Bronchial epithelial cell (primary cell): ENCODE data around the gene OSTC. TPM values are rescaled to one million over a fixed set of nuclear protein-coding genes. Genes with fewer than 3 reads are reported as not detected.

Source experiments
- DNase-seq: peaks from one replicate; pipeline ENCODE4 v3.0.0-alpha.2; 2010; ENCODE audit warnings: low read depth
- FAIRE-seq: peaks from 2 replicates; lab custom pipeline; 2011; peaks lifted over from hg19 to GRCh38; lab: Jason Lieb, UNC
- H3K27me3 ChIP-seq: 2 replicates; pipeline ENCODE4 v1.5.1; 2011; ENCODE audit warnings: low read length; ENCODE audit not compliant: control insufficient read depth, insufficient read depth
- H3K36me3 ChIP-seq: 2 replicates; pipeline ENCODE4 v1.5.1; 2011; ENCODE audit warnings: low read length; ENCODE audit not compliant: control insufficient read depth, insufficient read depth
- H3K4me3 ChIP-seq: 2 replicates; pipeline ENCODE4 v1.5.1; 2011; ENCODE audit warnings: mild to moderate bottlenecking, low read depth, low read length, control low read depth
- total RNA-seq: library from RNA; depleted of rRNA; stranded (reverse); fragments of >200 nt; gene quantifications from 2 replicates; pipeline ENCODE4 v1.2.1, GENCODE V29; 2014
- TF ChIP-seq, protein P1 (sequence below): IDR thresholded peaks from 2 replicates; pipeline ENCODE4 v1.5.1; 2011; ENCODE audit warnings: mild to moderate bottlenecking, moderate library complexity, low read length, control low read depth, inconsistent platforms; ENCODE audit not compliant: insufficient read depth, severe bottlenecking

OSTC gene
- total RNA-seq, 1 donor from 2014 or later, result 261 TPM

DNA sequence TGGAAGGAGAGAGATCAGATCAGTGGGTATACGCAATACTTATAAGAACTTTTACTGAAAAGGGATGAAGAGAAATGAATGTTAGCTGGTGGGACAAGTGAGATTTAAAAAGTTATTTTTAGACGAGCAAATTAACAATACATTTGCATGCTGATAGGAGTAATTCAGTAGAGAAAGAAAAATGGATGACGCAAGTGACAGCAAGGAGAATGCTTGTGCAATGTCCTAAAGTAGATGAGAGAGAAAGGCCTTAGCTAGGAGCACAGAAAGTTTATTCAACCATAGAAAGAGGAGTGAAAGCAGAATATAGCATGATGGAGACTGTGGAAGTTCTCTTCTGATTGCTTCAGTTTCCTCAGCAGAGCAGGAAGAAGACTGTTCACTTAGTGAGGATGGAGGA lies 45.8 kb downstream of the OSTC start:
- TF ChIP-seq, protein P1, sequence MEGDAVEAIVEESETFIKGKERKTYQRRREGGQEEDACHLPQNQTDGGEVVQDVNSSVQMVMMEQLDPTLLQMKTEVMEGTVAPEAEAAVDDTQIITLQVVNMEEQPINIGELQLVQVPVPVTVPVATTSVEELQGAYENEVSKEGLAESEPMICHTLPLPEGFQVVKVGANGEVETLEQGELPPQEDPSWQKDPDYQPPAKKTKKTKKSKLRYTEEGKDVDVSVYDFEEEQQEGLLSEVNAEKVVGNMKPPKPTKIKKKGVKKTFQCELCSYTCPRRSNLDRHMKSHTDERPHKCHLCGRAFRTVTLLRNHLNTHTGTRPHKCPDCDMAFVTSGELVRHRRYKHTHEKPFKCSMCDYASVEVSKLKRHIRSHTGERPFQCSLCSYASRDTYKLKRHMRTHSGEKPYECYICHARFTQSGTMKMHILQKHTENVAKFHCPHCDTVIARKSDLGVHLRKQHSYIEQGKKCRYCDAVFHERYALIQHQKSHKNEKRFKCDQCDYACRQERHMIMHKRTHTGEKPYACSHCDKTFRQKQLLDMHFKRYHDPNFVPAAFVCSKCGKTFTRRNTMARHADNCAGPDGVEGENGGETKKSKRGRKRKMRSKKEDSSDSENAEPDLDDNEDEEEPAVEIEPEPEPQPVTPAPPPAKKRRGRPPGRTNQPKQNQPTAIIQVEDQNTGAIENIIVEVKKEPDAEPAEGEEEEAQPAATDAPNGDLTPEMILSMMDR, result no peak
- Histone ChIP-seq H3K4me3 (no peak overlapping the region), H3K36me3 (no peaks in the 10 kb centered on the region), H3K27me3 (no peaks in the 10 kb centered on the region)
- no peak for FAIRE-seq
- DNase-seq, result no peak

DNA sequence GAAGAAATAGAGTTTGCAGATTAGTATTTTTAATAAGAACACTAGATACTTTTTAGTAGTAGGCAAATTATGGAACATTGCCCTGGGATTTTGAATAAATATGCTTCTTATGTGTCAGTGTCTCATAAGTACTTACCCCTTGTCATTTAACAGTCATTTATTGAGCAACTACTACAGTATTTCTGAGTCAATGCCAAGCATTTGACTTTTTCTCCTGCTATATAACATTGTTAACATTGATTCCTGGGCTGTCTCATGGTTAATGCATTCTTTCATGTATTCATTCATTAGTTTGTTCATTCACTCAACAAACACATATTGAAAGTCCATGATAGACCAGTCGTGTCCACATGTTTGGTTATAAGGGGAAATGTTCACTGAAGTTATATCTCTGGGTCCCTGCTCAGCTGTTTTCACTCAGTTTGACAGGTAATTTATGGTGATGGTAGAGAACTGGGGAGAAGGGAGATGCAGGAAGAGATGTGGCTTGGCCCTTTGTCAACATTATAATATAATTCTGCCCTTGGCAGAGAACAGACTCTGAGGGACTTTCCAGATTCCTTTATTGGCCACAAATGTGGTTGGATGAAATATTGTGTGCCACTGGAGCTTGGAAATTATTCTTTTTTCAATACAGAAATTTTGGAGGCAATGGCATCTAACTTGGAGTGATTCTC lies 49.8 kb downstream of the OSTC start:
- DNase-seq (no peak), FAIRE-seq (no peak)

DNA sequence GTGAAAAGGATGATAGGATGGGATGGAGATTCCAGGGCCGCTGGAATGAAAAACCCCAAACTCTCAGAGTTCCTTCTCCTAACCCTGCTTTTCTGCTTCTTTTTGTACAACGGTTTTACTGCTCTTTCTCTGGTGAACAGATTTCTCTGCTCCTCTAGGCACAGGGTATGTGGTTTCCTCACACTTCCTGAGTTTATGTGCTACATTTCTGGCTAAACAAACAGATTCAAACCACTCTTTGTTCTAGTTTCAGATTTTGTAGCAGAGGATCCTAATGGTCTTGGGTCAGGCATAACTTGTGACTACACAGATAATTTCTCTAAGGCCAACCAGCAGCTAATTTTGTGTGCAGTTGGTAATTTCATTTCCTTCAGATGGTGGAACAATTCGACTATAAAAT lies 52.6 kb downstream of the OSTC start:
- Histone ChIP-seq H3K4me3 (no peak overlapping the region), H3K27me3 (no peaks in the 10 kb centered on the region), H3K36me3 (no peaks in the 10 kb centered on the region)
- no peak for DNase-seq
- no peak for FAIRE-seq
- TF ChIP-seq, protein P1, result no peak

More for the DNA sequence above, 49.8 kb downstream of the OSTC start:
- H3K27me3 ChIP-seq, result no peaks in the 10 kb centered on the region
- no peak overlapping the region for H3K4me3 ChIP-seq
- TF ChIP-seq, protein P1, result no peak
- no peaks in the 10 kb centered on the region for H3K36me3 ChIP-seq

DNA sequence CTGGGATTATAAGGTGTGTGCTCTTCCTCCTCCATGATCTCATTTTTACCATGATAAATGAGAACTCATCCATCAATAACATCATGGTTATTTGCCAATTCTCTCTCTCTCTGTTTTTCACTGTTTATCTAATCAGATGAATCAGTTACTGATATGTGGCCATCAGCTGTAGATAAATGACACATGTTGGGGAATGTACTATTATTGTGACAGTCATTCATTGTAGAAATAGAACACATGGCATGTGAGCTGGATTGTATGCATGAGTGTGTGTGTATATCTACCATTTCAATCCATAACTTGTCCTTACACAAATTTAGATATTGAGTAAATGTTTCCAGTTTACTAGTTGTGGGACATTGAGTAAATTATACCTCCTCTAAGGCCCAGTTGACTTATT lies 53.0 kb downstream of the OSTC start:
- DNase-seq, result no peak
- TF ChIP-seq, protein P1, result no peak
- no peaks in the 10 kb centered on the region for H3K27me3 ChIP-seq
- no peaks in the 10 kb centered on the region for H3K36me3 ChIP-seq
- FAIRE-seq, result no peak
- H3K4me3 ChIP-seq, result no peak overlapping the region

DNA sequence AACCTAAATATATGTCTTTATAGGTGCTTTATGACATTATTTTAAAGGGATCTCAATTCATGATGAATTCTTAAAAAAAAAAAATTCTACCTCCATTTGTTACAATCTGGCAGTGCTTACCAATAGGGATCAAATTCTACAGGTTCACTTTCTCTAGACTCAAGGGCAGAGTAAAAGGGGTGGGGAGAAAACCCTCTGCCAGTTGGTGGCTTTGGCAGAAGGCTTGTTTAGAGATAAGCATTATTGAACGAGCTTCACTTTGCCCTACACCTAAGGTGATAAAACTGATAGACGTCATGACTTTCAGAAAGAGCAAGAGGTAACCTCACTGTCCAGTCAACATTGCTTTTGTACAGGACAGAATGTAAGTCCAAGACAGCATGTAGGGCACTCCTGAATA lies 53.6 kb downstream of the OSTC start:
- DNase-seq (no peak), FAIRE-seq (no peak)

More for the DNA sequence above, 53.6 kb downstream of the OSTC start:
- TF ChIP-seq, protein P1, result no peak
- Histone ChIP-seq H3K4me3 (no peak overlapping the region), H3K36me3 (no peaks in the 10 kb centered on the region), H3K27me3 (no peaks in the 10 kb centered on the region)
